ENCODE results near the gene HCFC1. TPM values are rescaled to one million over a fixed set of nuclear protein-coding genes. Genes with fewer than 3 reads are reported as not detected.
"Not testable (repeated sequence)": the region's sequence is repeated elsewhere in the genome, so short reads cannot be mapped to it uniquely, and the experiment has no call there.

The HCFC1 gene
- total RNA-seq, 1 experiment from 2014 or later, result 79.9 TPM

GRCh38 chrX:153999359-154000037 is 27.9 kb upstream of the HCFC1 start:
- Histone ChIP-seq H3F3A (ENCODE audit: insufficient read depth, low read depth) (peaks cover 9% of the 10 kb centered on the region; the same call in 1 of the 2 replicates), H3K27me3 (ENCODE audit: insufficient read depth, low read depth) (no peaks in the 10 kb centered on the region), H3K79me2 (ENCODE audit: low read depth) (no peaks in the 10 kb centered on the region), H3K4me3 (no peak overlapping the region), H3K4me1 (replicated peaks; ENCODE audit: insufficient read depth) (peaks cover 15% of the 10 kb centered on the region), H3K36me3 (ENCODE audit: low read depth) (no peaks in the 10 kb centered on the region), H3K9me2 (ENCODE audit: insufficient read depth) (no peaks in the 10 kb centered on the region), H4K20me1 (ENCODE audit: insufficient read depth) (no peaks in the 10 kb centered on the region), H3K9me3 (ENCODE audit: insufficient read depth, low read depth) (no peaks in the 10 kb centered on the region), H3K4me2 (peak overlapping the region; percentile 64), H3K27ac (peak overlapping the region; percentile 17; the same call in 1 of the 2 replicates), H2AFZ (no peak overlapping the region)
- no TSS peak for BruUV-seq (replicated peaks)
- peak in 1 of 2 experiments; percentile 38 for DNase-seq
- intact Hi-C loops (cut with micrococcal nuclease; ENCODE audit: unreplicated experiment), result no loop called here
- POLR2A ChIA-PET (ENCODE audit: unreplicated experiment), result no interaction called here
- CTCF ChIA-PET, result no interaction called here
- TF ChIP-seq EZH2 (IDR thresholded peaks at IDR 0.05; ENCODE audit: low read depth), result no peak
- no peak for TF ChIP-seq CTCF (conservative IDR thresholded peaks at IDR 0.05)

GRCh38 chrX:153995504-153995903 is 23.9 kb upstream of the HCFC1 start:
- Histone ChIP-seq H3K4me2 (no peak overlapping the region), H3F3A (ENCODE audit: insufficient read depth, low read depth) (peaks cover 3% of the 10 kb centered on the region; the same call in 1 of the 2 replicates), H3K79me2 (ENCODE audit: low read depth) (no peaks in the 10 kb centered on the region), H3K9me2 (ENCODE audit: insufficient read depth) (no peaks in the 10 kb centered on the region), H3K4me1 (replicated peaks; ENCODE audit: insufficient read depth) (0 out of 2 replicates have a peak, but pooled peaks cover 5% of the 10 kb centered on the region), H3K4me3 (no peak overlapping the region), H3K27ac (no peak overlapping the region), H3K27me3 (ENCODE audit: insufficient read depth, low read depth) (no peaks in the 10 kb centered on the region), H2AFZ (no peak overlapping the region), H3K36me3 (ENCODE audit: low read depth) (no peaks in the 10 kb centered on the region), H3K9me3 (ENCODE audit: insufficient read depth, low read depth) (no peaks in the 10 kb centered on the region), H4K20me1 (ENCODE audit: insufficient read depth) (no peaks in the 10 kb centered on the region)
- no TSS peak for BruUV-seq (replicated peaks)
- TF ChIP-seq EZH2 (IDR thresholded peaks at IDR 0.05; ENCODE audit: low read depth) (no peak), CTCF (conservative IDR thresholded peaks at IDR 0.05) (no peak)
- POLR2A ChIA-PET (ENCODE audit: unreplicated experiment), result no interaction called here
- intact Hi-C loops (cut with micrococcal nuclease; ENCODE audit: unreplicated experiment), result no loop called here
- CTCF ChIA-PET, result no interaction called here
- DNase-seq, result no peak

GRCh38 chrX:153994398-153994797 is 22.8 kb upstream of the HCFC1 start:
- intact Hi-C loops (cut with micrococcal nuclease; ENCODE audit: unreplicated experiment); H3K79me2 ChIP-seq (ENCODE audit: low read depth); H3K9me3 ChIP-seq (ENCODE audit: insufficient read depth, low read depth); H3K27ac ChIP-seq; H2AFZ ChIP-seq; H3F3A ChIP-seq (ENCODE audit: insufficient read depth, low read depth); H3K27me3 ChIP-seq (ENCODE audit: insufficient read depth, low read depth); H3K9me2 ChIP-seq (ENCODE audit: insufficient read depth); POLR2A ChIA-PET (ENCODE audit: unreplicated experiment); H3K4me2 ChIP-seq; BruUV-seq (replicated peaks); DNase-seq; CTCF ChIA-PET; H3K4me3 ChIP-seq; H4K20me1 ChIP-seq (ENCODE audit: insufficient read depth); H3K4me1 ChIP-seq (replicated peaks; ENCODE audit: insufficient read depth); H3K36me3 ChIP-seq (ENCODE audit: low read depth): not testable (repeated sequence)

- no peaks in the 10 kb centered on the region for H4K20me1 ChIP-seq (ENCODE audit: insufficient read depth)
- ChIA-PET CTCF (no interaction called here), POLR2A (ENCODE audit: unreplicated experiment) (interaction anchor here (0.8 kb wide), 1 partner anchor 19 kb away, joined by 10 read pairs; no protein-coding TSS in a partner anchor)
- intact Hi-C loops (cut with micrococcal nuclease; ENCODE audit: unreplicated experiment), result no loop called here
- H3K36me3 ChIP-seq (ENCODE audit: low read depth), result no peaks in the 10 kb centered on the region
- no peaks in the 10 kb centered on the region for H3K9me2 ChIP-seq (ENCODE audit: insufficient read depth)
- DNase-seq, result no peak
- no TSS peak for BruUV-seq (replicated peaks)
- no peaks in the 10 kb centered on the region for H3K79me2 ChIP-seq (ENCODE audit: low read depth)
- no peaks in the 10 kb centered on the region for H3K9me3 ChIP-seq (ENCODE audit: insufficient read depth, low read depth)
- H3K27ac ChIP-seq, result no peak overlapping the region
- no peaks in the 10 kb centered on the region for H3K27me3 ChIP-seq (ENCODE audit: insufficient read depth, low read depth)
- H3F3A ChIP-seq (ENCODE audit: insufficient read depth, low read depth), result no peaks in the 10 kb centered on the region
- H3K4me2 ChIP-seq, result no peak overlapping the region
- H2AFZ ChIP-seq, result no peak overlapping the region
- no peaks in the 10 kb centered on the region for H3K4me1 ChIP-seq (replicated peaks; ENCODE audit: insufficient read depth)
- H3K4me3 ChIP-seq, result no peak overlapping the region
- no peak for TF ChIP-seq EZH2 (IDR thresholded peaks at IDR 0.05; ENCODE audit: low read depth)
- no peak for TF ChIP-seq CTCF (conservative IDR thresholded peaks at IDR 0.05)
Observed at GRCh38 chrX:153993978-153994377, 22.4 kb upstream of the HCFC1 start.
